T-cell (primary cell): ENCODE measurements around the gene TYROBP. TPM values are rescaled to one million over a fixed set of nuclear protein-coding genes. Genes with fewer than 3 reads are reported as not detected.

Experiments
- ATAC-seq, 4 experiments: fragments of 200-7000 bp in 3 of 4; fragments of 150-1000 bp in 1 of 4; cut with Tn5 transposase; replicated peaks in 1 of 4; 1 replicate in 3 of 4; 2 replicates in 1 of 4; pipeline ENCODE4 v1.10.0; 2021; ENCODE audit warnings: moderate library complexity in 3 of 4, mild to moderate bottlenecking in 2 of 4, moderate number of reproducible peaks in 1 of 4
- CTCF ChIA-PET, 2 donors: fragments of 300-600 bp; sonication (Branson Sonifier 250); formaldehyde crosslinking; loops; one replicate each; lab custom pipeline; 2022; ENCODE audit warnings: antibody characterized with exemption in 2 of 2; lab: Charles Lee
- POLR2A ChIA-PET, 2 donors: fragments of 300-600 bp; sonication (Branson Sonifier 250); formaldehyde crosslinking; loops; one replicate each; lab custom pipeline; 2022; ENCODE audit warnings: antibody characterized with exemption in 2 of 2; lab: Charles Lee
- DNase-seq, 35 experiments: peaks; one replicate each; pipeline versions ENCODE4 v3.0.0 to v3.0.0-alpha.2; 2013 to 2023
- H3K27ac ChIP-seq: one replicate; pipeline ENCODE4 v1.5.1; 2013; ENCODE audit warnings: low read length
- H3K27me3 ChIP-seq, 2 experiments: replicated peaks in 1 of 2; 1 replicate in 1 of 2; 2 replicates in 1 of 2; pipeline versions ENCODE4 v1.6.1 to v1.7.0; 2013; ENCODE audit warnings: low read length in 1 of 2, mixed read lengths in 1 of 2; ENCODE audit not compliant: control insufficient read depth in 2 of 2, insufficient read depth in 2 of 2; ENCODE audit errors: extremely low read depth in 1 of 2
- H3K36me3 ChIP-seq, 2 donors: 1 replicate in 1 of 2; 2 replicates in 1 of 2; pipeline versions ENCODE4 v1.6.1 to v1.7.0; 2013; ENCODE audit warnings: low read length in 1 of 2; ENCODE audit not compliant: control insufficient read depth in 2 of 2, insufficient read depth in 1 of 2; ENCODE audit errors: extremely low read depth in 1 of 2
- H3K4me1 ChIP-seq, 2 experiments: 1 replicate in 1 of 2; 2 replicates in 1 of 2; pipeline versions ENCODE4 v1.6.1 to v1.7.0; 2013; ENCODE audit warnings: low read length in 2 of 2, mixed read lengths in 1 of 2; ENCODE audit not compliant: insufficient read depth in 2 of 2, control insufficient read depth in 1 of 2; ENCODE audit errors: extremely low read depth in 1 of 2
- H3K4me3 ChIP-seq, 2 donors: 1 replicate in 1 of 2; 2 replicates in 1 of 2; pipeline versions ENCODE4 v1.5.1 to v1.7.0; 2013; ENCODE audit warnings: mild to moderate bottlenecking in 2 of 2, low read length in 1 of 2, moderate library complexity in 1 of 2; ENCODE audit not compliant: control insufficient read depth in 1 of 2; ENCODE audit errors: extremely low read depth in 1 of 2
- H3K9me3 ChIP-seq: 2 replicates; pipeline ENCODE4 v1.7.0; 2013
- H3K27ac Mint-ChIP-seq, 2 donors: one replicate each; pipeline ENCODE4 v1.8.0; 2020 to 2021; ENCODE audit warnings: mild to moderate bottlenecking in 2 of 2, mixed read lengths in 2 of 2
- H3K27me3 Mint-ChIP-seq, 2 donors: one replicate each; pipeline ENCODE4 v1.8.0; 2021 to 2022; ENCODE audit warnings: mixed read lengths in 2 of 2
- H3K36me3 Mint-ChIP-seq: one replicate; pipeline ENCODE4 v1.8.0; 2021; ENCODE audit warnings: mixed read lengths
- H3K4me1 Mint-ChIP-seq, 3 donors: one replicate each; pipeline ENCODE4 v1.8.0; 2020 to 2022; ENCODE audit warnings: mixed read lengths in 3 of 3, mild to moderate bottlenecking in 1 of 3
- H3K4me3 Mint-ChIP-seq, 3 donors: one replicate each; pipeline ENCODE4 v1.8.0; 2020 to 2022; ENCODE audit warnings: mild to moderate bottlenecking in 3 of 3, mixed read lengths in 3 of 3, moderate library complexity in 3 of 3
- H3K9me3 Mint-ChIP-seq, 3 donors: one replicate each; pipeline ENCODE4 v1.8.0; 2020 to 2022; ENCODE audit warnings: mixed read lengths in 3 of 3
- WGBS: methylation state at CpG from one replicate; pipeline ENCODE4 v1.1.5; 2013; ENCODE audit warnings: missing lambda C conversion rate; ENCODE audit not compliant: insufficient coverage; 5-methylcytosine and 5-hydroxymethylcytosine counted together
- total RNA-seq, 35 experiments: library from RNA in 6 of 35; stranded (reverse) in 6 of 35; fragments of 120-200 nt in 1 of 35; gene quantifications; one replicate each; pipeline versions ENCODE4 v1.2.1 to v1.2.4 and lab custom pipeline; 2013 to 2026

The TYROBP gene
- total RNA-seq, 5 donors from 2014 or later (not counting 1 experiment from before 2014, with no cell fraction given) = 2.3 to 7.0 (median 2.9) TPM

DNA sequence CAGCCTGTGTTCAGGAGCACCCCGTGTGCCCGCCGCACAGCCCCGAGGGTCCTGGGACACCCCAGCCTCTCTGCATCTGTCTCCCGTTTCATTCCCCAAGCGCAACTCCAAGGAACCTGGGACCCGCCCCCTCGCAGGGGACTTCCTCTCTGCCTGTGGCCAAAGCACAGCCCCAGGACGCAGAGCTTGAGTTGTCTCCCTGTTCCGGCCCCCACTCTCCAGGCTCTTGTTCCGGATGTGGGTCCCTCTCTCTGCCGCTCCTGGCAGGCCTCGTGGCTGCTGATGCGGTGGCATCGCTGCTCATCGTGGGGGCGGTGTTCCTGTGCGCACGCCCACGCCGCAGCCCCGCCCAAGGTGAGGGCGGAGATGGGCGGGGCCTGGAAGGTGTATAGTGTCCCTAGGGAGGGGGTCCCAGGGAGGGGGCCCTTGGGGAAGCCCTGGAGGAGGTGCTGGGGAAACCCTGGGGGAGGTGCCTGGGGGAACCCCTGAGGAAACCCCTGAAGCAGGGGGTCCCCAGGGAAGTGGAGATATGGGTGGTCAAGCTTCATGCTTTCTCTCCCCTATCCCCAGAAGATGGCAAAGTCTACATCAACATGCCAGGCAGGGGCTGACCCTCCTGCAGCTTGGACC lies 4.4 kb downstream of the TYROBP start:
- H3K27me3 Mint-ChIP-seq = no peaks in the 10 kb centered on the region
- ATAC-seq (peak; percentile 68 to 72 (median 71)), DNase-seq (peak; percentile 81 to 95 (median 90))
- peaks cover 1% of the 10 kb centered on the region for H3K36me3 Mint-ChIP-seq
- H3K4me3 ChIP-seq = peak overlapping the region; percentile 69 to 97
- ChIA-PET POLR2A (interaction anchor here in 1 of 2 donors (0.6 kb wide), 1 partner anchor 225 kb away, joined by 7 read pairs; no protein-coding TSS in a partner anchor), CTCF (no interaction called here)
- peak overlapping the region; percentile 99 for H3K27ac ChIP-seq
- H3K4me1 Mint-ChIP-seq = peaks cover 50 to 61% (median 57%) of the 10 kb centered on the region in 3 donors
- WGBS = 0% methylated on average over 16 of the region's 24 CpGs
- no peaks in the 10 kb centered on the region for H3K27me3 ChIP-seq
- H3K4me1 ChIP-seq = peaks cover 21 to 71% of the 10 kb centered on the region in 2 experiments
- H3K9me3 Mint-ChIP-seq = no peaks in the 10 kb centered on the region
- peak overlapping the region; percentile 97 to 100 (median 98) for H3K4me3 Mint-ChIP-seq
- H3K36me3 ChIP-seq = no peaks in the 10 kb centered on the region
- no peaks in the 10 kb centered on the region for H3K9me3 ChIP-seq
- H3K27ac Mint-ChIP-seq = peak overlapping the region; percentile 99

GRCh38 chr19:35902870-35903475 lies 5.1 kb downstream of the TYROBP start:
- peak overlapping the region; percentile 99 for H3K27ac Mint-ChIP-seq
- DNase-seq = no peak
- WGBS = 19% methylated on average over 8 of the region's 10 CpGs
- H3K9me3 Mint-ChIP-seq = no peaks in the 10 kb centered on the region
- no peaks in the 10 kb centered on the region for H3K27me3 Mint-ChIP-seq
- POLR2A ChIA-PET = interaction anchor here in 1 of 2 donors (0.5 kb wide), 1 partner anchor 19 kb away, joined by 3 read pairs; no protein-coding TSS in a partner anchor
- no peak for ATAC-seq
- H3K4me1 Mint-ChIP-seq = peaks cover 52 to 62% (median 58%) of the 10 kb centered on the region in 3 donors
- Histone ChIP-seq H3K27me3 (no peaks in the 10 kb centered on the region), H3K36me3 (peaks cover 0 to under 1% of the 10 kb centered on the region in 2 donors), H3K4me1 (peaks cover 23 to 73% of the 10 kb centered on the region in 2 experiments), H3K4me3 (peak overlapping the region; percentile 69 to 97), H3K9me3 (no peaks in the 10 kb centered on the region), H3K27ac (peak overlapping the region; percentile 99)
- peaks cover 2% of the 10 kb centered on the region for H3K36me3 Mint-ChIP-seq
- H3K4me3 Mint-ChIP-seq = peak overlapping the region; percentile 97 to 100 (median 98)
- CTCF ChIA-PET = no interaction called here

DNA sequence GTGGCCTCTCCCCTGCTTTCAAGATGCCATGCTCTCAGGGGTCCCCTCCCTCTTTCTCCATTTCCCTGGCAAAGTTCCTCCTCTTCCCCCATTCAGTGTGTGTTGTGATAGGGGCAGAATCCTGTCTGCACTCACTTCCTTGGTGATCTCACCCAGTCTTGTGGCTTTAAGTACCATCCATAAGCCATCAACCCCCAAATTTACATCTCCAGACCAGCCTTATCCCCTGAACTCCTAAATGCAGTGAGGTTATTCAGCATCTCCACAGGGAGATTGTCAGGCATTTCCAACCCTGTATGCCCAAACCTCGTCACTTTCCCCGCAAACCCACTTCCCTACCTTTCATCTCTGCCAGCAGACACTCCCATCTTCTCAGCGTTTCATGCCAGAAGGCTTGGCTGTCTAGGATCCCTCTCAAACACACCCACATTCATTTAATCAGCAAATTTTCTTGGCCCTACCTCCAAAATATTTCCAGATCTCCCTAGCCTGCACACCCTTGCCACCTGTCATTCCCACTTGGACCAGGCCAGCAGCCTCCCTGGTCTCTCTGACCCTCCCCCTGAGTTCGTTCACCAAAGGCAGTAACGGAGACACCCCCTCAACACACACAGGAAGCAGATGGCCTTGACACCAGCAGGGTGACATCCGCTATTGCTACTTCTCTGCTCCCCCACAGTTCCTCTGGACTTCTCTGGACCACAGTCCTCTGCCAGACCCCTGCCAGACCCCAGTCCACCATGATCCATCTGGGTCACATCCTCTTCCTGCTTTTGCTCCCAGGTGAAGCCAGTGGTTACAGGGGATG lies 6.0 kb downstream of the TYROBP start, which contains the start of gene HCST:
HCST (plus strand) TSS at position 676 of the 808 bp plus-strand sequence; CDS start at position 741, 65 bp downstream.
- DNase-seq = peak in 25 of 35 experiments; percentile 15 to 76 (median 38)
- peak within 1 kb of the TSS; percentile 99 for H3K27ac ChIP-seq
- H3K9me3 ChIP-seq = no peaks in the 10 kb centered on the region
- Mint-ChIP-seq H3K36me3 (peaks cover 6% of the 10 kb centered on the region), H3K4me3 (peak within 1 kb of the TSS; percentile 97 to 100 (median 98)), H3K27ac (peak within 1 kb of the TSS; percentile 99), H3K27me3 (no peaks in the 10 kb centered on the region), H3K9me3 (no peaks in the 10 kb centered on the region), H3K4me1 (peaks cover 56 to 64% (median 60%) of the 10 kb centered on the region in 3 donors)
- no peaks in the 10 kb centered on the region for H3K27me3 ChIP-seq
- H3K4me1 ChIP-seq = peaks cover 29 to 74% of the 10 kb centered on the region in 2 experiments
- WGBS = 0% methylated on average over 6 of the region's 6 CpGs
- H3K36me3 ChIP-seq = peaks cover 0 to 9% of the 10 kb centered on the region in 2 donors
- peak; percentile 14 to 38 (median 32) for ATAC-seq
- ChIA-PET CTCF (no interaction called here), POLR2A (no interaction called here)
- peak within 1 kb of the TSS; percentile 69 to 97 for H3K4me3 ChIP-seq

- Histone ChIP-seq H3K4me3 (peak overlapping the region; percentile 69 to 97), H3K27ac (peak overlapping the region; percentile 99), H3K36me3 (peaks cover 7 to 19% of the 10 kb centered on the region in 2 donors), H3K27me3 (no peaks in the 10 kb centered on the region), H3K4me1 (peaks cover 32 to 76% of the 10 kb centered on the region in 2 experiments), H3K9me3 (no peaks in the 10 kb centered on the region)
- 57% methylated on average over 1 of the region's 2 CpGs for WGBS
- Mint-ChIP-seq H3K4me3 (peak overlapping the region; percentile 97 to 100 (median 98)), H3K36me3 (peaks cover 6% of the 10 kb centered on the region), H3K27me3 (no peaks in the 10 kb centered on the region), H3K9me3 (no peaks in the 10 kb centered on the region), H3K27ac (peak overlapping the region; percentile 99), H3K4me1 (peaks cover 55 to 65% (median 61%) of the 10 kb centered on the region in 3 donors)
- no peak for ATAC-seq
- no peak for DNase-seq
- CTCF ChIA-PET = no interaction called here
- POLR2A ChIA-PET = no interaction called here
Measured at GRCh38 chr19:35901055-35901644, 6.9 kb downstream of the TYROBP start.

GRCh38 chr19:35899547-35900214 lies 8.4 kb downstream of the TYROBP start:
- ATAC-seq (peak; percentile 61 to 69 (median 65)), DNase-seq (peak; percentile 68 to 96 (median 85))
- Histone ChIP-seq H3K4me1 (peaks cover 34 to 78% of the 10 kb centered on the region in 2 experiments), H3K27ac (peak overlapping the region; percentile 99), H3K27me3 (no peaks in the 10 kb centered on the region), H3K9me3 (no peaks in the 10 kb centered on the region), H3K36me3 (peaks cover 11 to 31% of the 10 kb centered on the region in 2 donors), H3K4me3 (peak overlapping the region; percentile 69 to 97)
- H3K36me3 Mint-ChIP-seq = peaks cover 11% of the 10 kb centered on the region
- peak overlapping the region; percentile 99 for H3K27ac Mint-ChIP-seq
- peak overlapping the region; percentile 97 to 100 (median 98) for H3K4me3 Mint-ChIP-seq
- CTCF ChIA-PET = interaction anchor here in 1 of 2 donors (0.6 kb wide), 1 partner anchor 69 kb away, joined by 6 read pairs; no protein-coding TSS in a partner anchor
- H3K4me1 Mint-ChIP-seq = peaks cover 55 to 68% (median 65%) of the 10 kb centered on the region in 3 donors
- 2% methylated on average over 15 of the region's 43 CpGs for WGBS
- no peaks in the 10 kb centered on the region for H3K27me3 Mint-ChIP-seq
- POLR2A ChIA-PET = no interaction called here
- no peaks in the 10 kb centered on the region for H3K9me3 Mint-ChIP-seq
